ENCODE measurements around the gene AJAP1.

The AJAP1 gene

GRCh38 chr1:4621646-4622045 is 32.8 kb upstream of the AJAP1 start:
- DNase-seq (ENCODE audit: extremely low read depth, insufficient read length): no peak
- TF ChIP-seq CTCF (IDR thresholded peaks at IDR 0.05; ENCODE audit: insufficient read depth, low read length, poor library complexity, severe bottlenecking): no peak
- Histone ChIP-seq H3K4me3 (replicated peaks; ENCODE audit: low read depth, low read length) (no peak overlapping the region), H3K36me3 (ENCODE audit: control insufficient read depth, insufficient read depth, low read length) (no peaks in the 10 kb centered on the region), H3K27me3 (replicated peaks; ENCODE audit: control insufficient read depth, insufficient read depth, low read length) (no peaks in the 10 kb centered on the region)

- Histone ChIP-seq H3K4me3 (replicated peaks; ENCODE audit: low read depth, low read length) (no peak overlapping the region), H3K36me3 (ENCODE audit: control insufficient read depth, insufficient read depth, low read length) (no peaks in the 10 kb centered on the region), H3K27me3 (replicated peaks; ENCODE audit: control insufficient read depth, insufficient read depth, low read length) (no peaks in the 10 kb centered on the region)
- no peak for TF ChIP-seq CTCF (IDR thresholded peaks at IDR 0.05; ENCODE audit: insufficient read depth, low read length, poor library complexity, severe bottlenecking)
- no peak for DNase-seq (ENCODE audit: extremely low read depth, insufficient read length)
These were observed 31.6 kb upstream of the AJAP1 start for GRCh38 chr1:4622821-4623220.

GRCh38 chr1:4624141-4624715 is 30.2 kb upstream of the AJAP1 start:
- Histone ChIP-seq H3K4me3 (replicated peaks; ENCODE audit: low read depth, low read length) (no peak overlapping the region), H3K36me3 (ENCODE audit: control insufficient read depth, insufficient read depth, low read length) (no peaks in the 10 kb centered on the region), H3K27me3 (replicated peaks; ENCODE audit: control insufficient read depth, insufficient read depth, low read length) (no peaks in the 10 kb centered on the region)
- no peak for DNase-seq (ENCODE audit: extremely low read depth, insufficient read length)
- no peak for TF ChIP-seq CTCF (IDR thresholded peaks at IDR 0.05; ENCODE audit: insufficient read depth, low read length, poor library complexity, severe bottlenecking)

- no peak for DNase-seq (ENCODE audit: extremely low read depth, insufficient read length)
- Histone ChIP-seq H3K27me3 (replicated peaks; ENCODE audit: control insufficient read depth, insufficient read depth, low read length) (no peaks in the 10 kb centered on the region), H3K36me3 (ENCODE audit: control insufficient read depth, insufficient read depth, low read length) (no peaks in the 10 kb centered on the region), H3K4me3 (replicated peaks; ENCODE audit: low read depth, low read length) (no peak overlapping the region)
- no peak for TF ChIP-seq CTCF (IDR thresholded peaks at IDR 0.05; ENCODE audit: insufficient read depth, low read length, poor library complexity, severe bottlenecking)
These were observed 29.6 kb upstream of the AJAP1 start for GRCh38 chr1:4624801-4625200.

GRCh38 chr1:4626061-4626460 is 28.3 kb upstream of the AJAP1 start:
- no peak for DNase-seq (ENCODE audit: extremely low read depth, insufficient read length)
- no peak overlapping the region for H3K4me3 ChIP-seq (replicated peaks; ENCODE audit: low read depth, low read length)
- no peak for TF ChIP-seq CTCF (IDR thresholded peaks at IDR 0.05; ENCODE audit: insufficient read depth, low read length, poor library complexity, severe bottlenecking)
- H3K27me3 ChIP-seq (replicated peaks; ENCODE audit: control insufficient read depth, insufficient read depth, low read length): no peaks in the 10 kb centered on the region
- H3K36me3 ChIP-seq (ENCODE audit: control insufficient read depth, insufficient read depth, low read length): no peaks in the 10 kb centered on the region

Data from GM06990 (cell line).